Liver (tissue), 9 donors: Measurements from ENCODE around the gene PRIMA1. TPM values are rescaled to one million over a fixed set of nuclear protein-coding genes. Genes with fewer than 3 reads are reported as not detected.

Experiments
- DNase-seq: peaks from one replicate; pipeline ENCODE4 v3.0.0-alpha.2; 2017; ENCODE audit warnings: low spot score
- H3K27ac ChIP-seq, 2 donors: one replicate each; pipeline ENCODE4 v1.7.0; 2013; ENCODE audit warnings: inconsistent platforms in 2 of 2, low read length in 2 of 2, control low read depth in 1 of 2, low read depth in 1 of 2, mild to moderate bottlenecking in 1 of 2
- H3K27me3 ChIP-seq, 4 donors: one replicate each; pipeline versions ENCODE4 v1.6.1 to v1.7.0; 2013; ENCODE audit warnings: low read length in 3 of 4, inconsistent platforms in 1 of 4, mild to moderate bottlenecking in 1 of 4, moderate library complexity in 1 of 4; ENCODE audit not compliant: control insufficient read depth in 4 of 4, insufficient read depth in 4 of 4
- H3K36me3 ChIP-seq, 4 donors: one replicate each; pipeline versions ENCODE4 v1.6.1 to v1.7.0; 2013; ENCODE audit warnings: low read length in 3 of 4, mild to moderate bottlenecking in 3 of 4, low read depth in 1 of 4, moderate library complexity in 1 of 4; ENCODE audit not compliant: control insufficient read depth in 4 of 4, insufficient read depth in 3 of 4
- H3K4me1 ChIP-seq, 4 donors: one replicate each; pipeline versions ENCODE4 v1.6.1 to v1.7.0; 2013; ENCODE audit warnings: low read length in 3 of 4, mild to moderate bottlenecking in 3 of 4, moderate library complexity in 1 of 4; ENCODE audit not compliant: control insufficient read depth in 4 of 4, insufficient read depth in 4 of 4
- H3K4me3 ChIP-seq, 3 donors: one replicate each; pipeline versions ENCODE4 v1.6.1 to v1.7.0; 2013; ENCODE audit warnings: low read length in 3 of 3, control low read depth in 1 of 3, low read depth in 1 of 3, mild to moderate bottlenecking in 1 of 3
- H3K9ac ChIP-seq, 2 donors: one replicate each; pipeline ENCODE4 v1.7.0; 2013; ENCODE audit warnings: low read length in 2 of 2, mild to moderate bottlenecking in 2 of 2, moderate library complexity in 2 of 2, control low read depth in 1 of 2, low read depth in 1 of 2
- H3K9me3 ChIP-seq, 4 donors: one replicate each; pipeline versions ENCODE4 v1.6.1 to v1.7.0; 2013; ENCODE audit warnings: low read length in 3 of 4; ENCODE audit not compliant: control insufficient read depth in 4 of 4
- ATF3 ChIP-seq: IDR thresholded peaks from 2 replicates; pipeline ENCODE4 v1.6.1; 2016; ENCODE audit warnings: antibody characterized with exemption
- CTCF ChIP-seq: fragments of 150-350 bp; IDR thresholded peaks from 2 replicates; pipeline ENCODE4 v1.5.1; 2017; ENCODE audit warnings: improper control_type of control experiment, low read depth, low read length; ENCODE audit not compliant: missing input control
- EGR1 ChIP-seq, 2 donors: IDR thresholded peaks; 2 replicates each; pipeline ENCODE4 v1.6.1; 2016 to 2018; ENCODE audit warnings: antibody characterized with exemption in 2 of 2, low read depth in 2 of 2
- FOXA1 ChIP-seq: IDR thresholded peaks from 2 replicates; pipeline ENCODE4 v1.6.1; 2016; ENCODE audit warnings: antibody characterized with exemption
- FOXA2 ChIP-seq: IDR thresholded peaks from 2 replicates; pipeline ENCODE4 v1.6.1; 2016; ENCODE audit warnings: antibody characterized with exemption
- GABPA ChIP-seq, 2 donors: IDR thresholded peaks in 1 of 2; conservative IDR thresholded peaks in 1 of 2; 2 replicates each; pipeline ENCODE4 v1.6.1; 2016; ENCODE audit warnings: antibody characterized with exemption in 2 of 2, mild to moderate bottlenecking in 1 of 2, moderate library complexity in 1 of 2
- HNF4A ChIP-seq, 2 donors: conservative IDR thresholded peaks; 2 replicates each; pipeline ENCODE4 v1.6.1; 2016; ENCODE audit warnings: antibody characterized with exemption in 2 of 2, mild to moderate bottlenecking in 2 of 2
- HNF4G ChIP-seq: IDR thresholded peaks from 2 replicates; pipeline ENCODE4 v1.6.1; 2016; ENCODE audit warnings: antibody characterized with exemption
- JUND ChIP-seq, 2 donors: IDR thresholded peaks; 2 replicates each; pipeline ENCODE4 v1.6.1; 2016; ENCODE audit warnings: antibody characterized with exemption in 2 of 2
- MAX ChIP-seq: IDR thresholded peaks from 2 replicates; pipeline ENCODE4 v1.6.1; 2016; ENCODE audit warnings: antibody characterized with exemption
- NR2F2 ChIP-seq: IDR thresholded peaks from 2 replicates; pipeline ENCODE4 v1.6.1; 2016; ENCODE audit warnings: antibody characterized with exemption
- REST ChIP-seq: IDR thresholded peaks from 2 replicates; pipeline ENCODE4 v1.6.1; 2016; ENCODE audit warnings: antibody characterized with exemption, mild to moderate bottlenecking
- RXRA ChIP-seq, 2 donors: IDR thresholded peaks; 2 replicates each; pipeline ENCODE4 v1.6.1; 2017 to 2018; ENCODE audit warnings: antibody characterized with exemption in 2 of 2, mild to moderate bottlenecking in 1 of 2
- SP1 ChIP-seq: IDR thresholded peaks from 2 replicates; pipeline ENCODE4 v1.6.1; 2018; ENCODE audit warnings: antibody characterized with exemption, mild to moderate bottlenecking
- TAF1 ChIP-seq: conservative IDR thresholded peaks from 2 replicates; pipeline ENCODE4 v1.6.1; 2016; ENCODE audit warnings: antibody characterized with exemption, mild to moderate bottlenecking
- YY1 ChIP-seq: IDR thresholded peaks from 2 replicates; pipeline ENCODE4 v1.6.1; 2016; ENCODE audit warnings: antibody characterized with exemption, mild to moderate bottlenecking
- ZBTB33 ChIP-seq: IDR thresholded peaks from 2 replicates; pipeline ENCODE4 v1.6.1; 2016; ENCODE audit warnings: antibody characterized with exemption
- WGBS: extraction: QIAGEN DNeasy Blood & Tissue Kit; methylation state at CpG from one replicate; pipeline ENCODE4 v1.1.7; 2013; 5-methylcytosine and 5-hydroxymethylcytosine counted together
- polyA plus RNA-seq, 2 donors: library from polyadenylated mRNA; stranded (reverse) in 1 of 2; unstranded in 1 of 2; fragments of 200-250 nt in 1 of 2; fragments of >200 nt in 1 of 2; fragmentation: Nextera tagmentation in 1 of 2; extraction: Ambion mirVana in 1 of 2; gene quantifications; one replicate each; pipeline versions ENCODE4 v1.2.1 to v1.2.3, GENCODE V29; 2013 to 2015
- total RNA-seq, 2 donors: library from RNA; depleted of rRNA; stranded (reverse); fragments of >200 nt; gene quantifications; one replicate each; pipeline ENCODE4 v1.2.3, GENCODE V29; 2014
- donor health status: healthy.
- donor health status: healthy.
- donor health status: healthy.
- donor health status: healthy.
- donor health status: healthy.

Gene PRIMA1
- total and polyA plus RNA-seq, 4 donors: 0.08 to 0.38 (median 0.13) TPM; not detected in 1

- 62% methylated on average over 10 of the region's 10 CpGs for WGBS
- TF ChIP-seq JUND (IDR thresholded peaks at IDR 0.05): no peak
- TF ChIP-seq TAF1: no peak
- no peak for TF ChIP-seq CTCF
- Histone ChIP-seq H3K4me3 (no peak overlapping the region), H3K27me3 (peaks cover 0 to 12% (median 5%) of the 10 kb centered on the region in 4 donors), H3K36me3 (no peaks in the 10 kb centered on the region), H3K9ac (no peak overlapping the region), H3K9me3 (no peaks in the 10 kb centered on the region), H3K27ac (no peak overlapping the region), H3K4me1 (peaks cover 0 to 5% (median 2%) of the 10 kb centered on the region in 4 donors)
- DNase-seq: no peak
Observed at GRCh38 chr14:93793555-93794324, 5.5 kb upstream of the PRIMA1 start.

- Histone ChIP-seq H3K9ac (no peak overlapping the region), H3K36me3 (no peaks in the 10 kb centered on the region), H3K27me3 (peaks cover 0 to 14% (median 10%) of the 10 kb centered on the region in 4 donors), H3K4me3 (no peak overlapping the region), H3K4me1 (peaks cover 0 to 17% (median 2%) of the 10 kb centered on the region in 4 donors), H3K9me3 (no peaks in the 10 kb centered on the region), H3K27ac (no peak overlapping the region)
- 84% methylated on average over 3 of the region's 3 CpGs for WGBS
- no peak for TF ChIP-seq NR2F2
- no peak for DNase-seq
Observed at GRCh38 chr14:93792391-93792790, 4.1 kb upstream of the PRIMA1 start.

- Histone ChIP-seq H3K36me3 (no peaks in the 10 kb centered on the region), H3K9me3 (no peaks in the 10 kb centered on the region), H3K9ac (no peak overlapping the region), H3K27me3 (peaks cover 0 to 14% (median 11%) of the 10 kb centered on the region in 4 donors), H3K27ac (no peak overlapping the region), H3K4me1 (peaks cover 0 to 17% (median 2%) of the 10 kb centered on the region in 4 donors), H3K4me3 (no peak overlapping the region)
- TF ChIP-seq TAF1 (no peak), FOXA1 (no peak), EGR1 (IDR thresholded peaks at IDR 0.05; ENCODE audit: low read depth in 2 of 2) (no peak), HNF4G (no peak), JUND (IDR thresholded peaks at IDR 0.05) (no peak), HNF4A (conservative IDR thresholded peaks at IDR 0.05) (no peak), ZBTB33 (no peak), SP1 (no peak), FOXA2 (no peak), REST (no peak), GABPA (IDR thresholded peaks at IDR 0.05 in 1 of 2, conservative IDR thresholded peaks at IDR 0.05 in 1 of 2) (no peak), ATF3 (no peak), NR2F2 (no peak), RXRA (IDR thresholded peaks at IDR 0.05) (no peak), MAX (no peak), YY1 (no peak)
- 75% methylated on average over 5 of the region's 5 CpGs for WGBS
- no peak for DNase-seq
Observed at GRCh38 chr14:93790966-93791365, 2.7 kb upstream of the PRIMA1 start.
